ENCODE measurements around the gene IRAK3.
"Not testable (repeated sequence)": the region's sequence is repeated elsewhere in the genome, so short reads cannot be mapped to it uniquely, and the experiment has no call there.

Gene IRAK3

GRCh38 chr12:66268562-66268961 is 79.5 kb downstream of the IRAK3 start:
- no peak for DNase-seq

GRCh38 chr12:66269142-66269541 is 80.1 kb downstream of the IRAK3 start:
- DNase-seq: no peak

DNA sequence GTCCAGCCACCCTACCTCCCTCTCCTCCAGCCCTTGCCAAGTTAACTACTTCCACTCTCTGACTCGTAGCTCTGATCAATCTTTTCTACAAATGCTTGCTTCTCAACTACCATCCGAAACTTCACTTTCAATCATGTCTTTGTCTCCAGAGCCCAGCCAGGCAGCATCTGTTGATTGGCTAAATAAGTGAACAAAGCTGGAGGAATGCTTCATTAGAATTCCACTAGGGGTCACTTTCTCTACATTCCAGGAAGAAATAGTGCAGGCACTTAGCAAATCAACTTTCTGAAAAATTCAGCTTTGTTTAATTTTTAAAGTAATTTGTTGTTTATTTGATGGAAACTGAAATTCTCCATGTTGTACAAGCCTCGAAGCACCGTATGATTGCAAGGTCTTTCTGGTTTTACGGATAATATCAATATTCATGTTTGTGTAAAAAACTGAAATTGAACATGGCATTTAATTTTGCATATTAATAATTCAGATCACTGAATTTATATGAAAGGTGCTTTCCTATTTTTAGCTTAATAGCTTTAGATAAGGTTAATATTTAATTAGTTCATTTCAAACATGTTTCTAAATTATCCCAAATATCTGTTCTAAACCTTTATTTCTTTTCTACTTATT is 80.9 kb downstream of the IRAK3 start:
- DNase-seq: no peak

DNA sequence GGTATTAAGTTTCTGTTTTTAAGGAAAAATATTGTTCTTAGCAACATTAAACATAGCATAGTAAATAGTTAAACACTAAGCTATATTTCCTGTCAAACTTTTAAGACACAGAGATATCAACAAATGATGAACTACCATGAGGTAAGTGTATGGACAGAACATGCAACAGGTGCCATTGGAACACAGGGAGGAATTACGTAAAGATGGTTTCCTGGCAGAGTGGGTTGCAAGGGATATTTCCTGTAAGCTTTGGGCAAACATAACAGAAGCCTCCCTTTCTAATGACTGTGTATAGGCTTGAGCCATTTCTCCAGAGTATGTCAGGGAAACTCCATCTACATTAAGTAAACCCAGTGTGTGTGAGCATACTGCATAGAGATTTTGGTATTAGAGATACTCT is 81.6 kb downstream of the IRAK3 start:
- DNase-seq: no peak

DNA sequence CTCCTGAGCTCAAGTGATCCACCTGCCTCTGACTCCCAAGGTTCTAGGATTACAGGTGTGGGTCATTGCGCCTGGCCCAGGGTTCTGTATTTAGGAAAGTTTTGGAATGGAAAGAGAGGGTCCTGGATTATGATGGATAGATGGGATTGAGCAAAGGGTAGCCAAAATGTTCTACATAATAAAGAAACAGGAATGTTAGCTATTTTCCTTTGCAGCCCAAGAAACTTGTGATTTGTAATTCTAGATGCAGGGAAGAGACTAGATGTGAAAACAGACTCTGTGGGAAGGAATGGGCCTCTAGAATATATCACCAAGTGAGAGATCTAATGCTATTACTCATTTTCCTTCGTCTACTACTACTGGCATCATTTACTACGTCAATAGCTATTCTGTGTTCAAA is 83.6 kb downstream of the IRAK3 start:
- no peak for DNase-seq

DNA sequence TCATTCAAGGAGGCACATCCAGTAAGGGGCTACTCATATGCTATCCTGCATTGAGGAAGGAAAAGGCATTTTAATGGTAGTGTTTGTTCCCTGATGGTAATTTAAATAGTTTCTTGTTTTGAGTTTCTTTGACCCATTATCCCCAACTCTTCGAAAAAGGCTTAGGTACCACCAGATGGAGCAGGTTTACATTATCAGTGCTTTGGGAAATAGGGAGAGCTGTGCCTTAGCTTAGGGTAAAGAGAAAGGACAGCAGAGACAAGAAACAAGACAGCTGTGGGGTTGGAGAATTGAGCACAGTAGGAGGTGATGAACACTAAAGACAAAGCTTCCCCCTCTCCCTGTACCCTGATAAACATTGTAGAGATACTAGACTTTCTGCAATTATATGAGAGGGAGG is 84.1 kb downstream of the IRAK3 start:
- DNase-seq: no peak

- DNase-seq: no peak
Observed at GRCh38 chr12:66275040-66275439, 86.0 kb downstream of the IRAK3 start.

DNA sequence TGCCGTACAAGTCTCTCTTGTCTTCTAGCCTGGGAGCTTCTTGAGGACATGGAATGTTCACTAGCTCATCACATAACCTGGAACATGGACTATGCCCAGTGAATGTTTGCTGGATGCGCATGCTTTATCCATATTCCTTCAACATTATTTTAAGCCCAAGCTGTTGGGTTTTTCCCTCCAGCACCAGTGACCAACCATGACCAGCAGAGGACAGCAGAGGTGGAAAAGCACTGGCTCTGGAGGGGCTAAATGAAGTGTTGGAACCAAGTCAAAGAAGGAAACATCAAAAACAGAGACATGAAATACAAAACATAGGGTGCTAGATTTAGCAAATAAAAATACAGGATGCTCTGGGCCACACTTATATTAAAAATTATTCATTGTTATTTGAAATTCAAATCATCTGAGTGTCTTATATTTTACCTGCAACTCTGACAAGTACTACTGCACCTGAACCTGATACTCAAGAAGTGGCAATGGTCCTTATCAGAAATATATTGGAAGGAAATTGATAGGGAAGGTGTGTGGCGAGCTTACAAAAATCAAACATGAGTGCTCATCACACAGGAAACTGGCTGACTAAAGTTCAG is 90.2 kb downstream of the IRAK3 start:
- DNase-seq: no peak

DNA sequence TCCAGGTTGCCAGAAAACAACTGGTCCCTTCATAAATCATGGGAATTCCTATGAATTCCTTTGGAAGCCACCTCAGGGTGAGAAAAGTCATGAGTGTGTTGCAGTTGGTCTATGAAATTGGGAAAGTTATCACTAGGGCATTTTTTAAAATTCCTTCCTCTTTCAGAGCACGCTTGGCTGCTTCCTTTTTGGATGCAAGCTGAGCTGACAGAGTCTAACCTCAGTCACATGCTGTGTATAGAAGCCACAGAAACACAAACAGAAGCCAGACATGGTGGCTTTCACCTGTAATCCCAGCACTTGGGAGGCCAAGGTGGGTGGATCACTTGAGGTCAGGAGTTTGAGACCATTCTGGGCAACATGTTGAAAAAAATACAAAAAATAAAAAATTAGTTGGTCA is 91.5 kb downstream of the IRAK3 start:
- no peak for DNase-seq

- DNase-seq: no peak
Observed at GRCh38 chr12:66282244-66282643, 93.2 kb downstream of the IRAK3 start.

DNA sequence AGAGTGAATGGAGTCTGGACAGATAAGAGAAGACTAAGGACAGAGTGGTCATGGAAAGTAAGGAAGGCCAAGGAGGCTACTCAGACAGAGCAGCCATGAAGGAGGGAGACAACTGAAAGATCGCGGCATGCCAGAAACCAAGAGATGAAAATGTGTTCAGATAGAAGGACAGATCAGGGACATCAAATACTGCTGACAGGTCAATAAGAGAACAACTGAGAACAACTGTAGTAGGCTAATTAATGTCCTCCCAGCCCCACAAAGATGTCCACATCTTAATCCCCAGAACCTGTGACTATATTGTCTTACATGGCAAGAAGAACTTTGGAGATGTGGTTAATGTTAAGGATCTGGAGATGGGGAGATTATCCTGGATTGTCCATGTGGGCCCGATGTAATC is 98.3 kb downstream of the IRAK3 start:
- DNase-seq: no peak

DNA sequence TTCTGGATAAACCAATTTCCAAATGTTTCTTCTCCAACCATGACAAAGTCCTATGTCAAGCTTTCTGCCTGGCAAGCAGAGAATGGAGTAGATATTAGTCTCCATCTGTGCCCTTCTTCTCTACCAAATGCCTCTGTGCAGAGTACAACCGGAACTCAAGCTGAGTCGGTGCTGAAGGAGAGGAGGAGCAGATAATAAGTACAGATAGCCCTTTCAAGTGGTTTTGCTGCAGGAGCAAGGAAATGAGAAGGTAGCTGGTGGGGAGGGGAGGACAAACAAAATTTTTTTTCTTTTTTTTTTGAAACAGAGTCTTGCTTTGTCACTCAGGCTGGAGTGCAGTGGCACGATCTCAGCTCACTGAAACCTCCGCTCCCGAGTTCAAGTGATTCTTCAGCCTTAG is 99.1 kb downstream of the IRAK3 start:
- no peak for DNase-seq

DNA sequence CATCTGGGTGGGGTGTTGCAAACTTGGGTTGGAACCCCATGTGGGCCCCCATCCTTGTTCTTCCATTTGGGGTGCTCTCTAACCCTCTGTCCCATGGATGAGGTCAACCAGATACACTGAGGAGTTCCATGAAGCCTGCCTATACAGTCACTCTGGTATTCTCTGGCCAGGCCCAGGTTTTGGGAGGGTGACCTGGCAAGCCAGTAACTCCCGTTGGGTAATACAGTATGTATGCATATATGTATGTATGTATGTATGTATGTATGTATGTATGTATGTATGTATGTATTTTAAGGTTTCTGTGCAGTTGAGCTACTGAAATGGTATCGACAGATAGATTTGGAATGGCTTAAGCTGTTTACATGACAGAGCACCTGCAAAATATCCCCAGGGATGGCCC is 100.5 kb downstream of the IRAK3 start:
- DNase-seq: no peak

GRCh38 chr12:66290716-66291200 is 101.7 kb downstream of the IRAK3 start:
- DNase-seq: no peak

GRCh38 chr12:66296176-66296683 is 107.2 kb downstream of the IRAK3 start:
- DNase-seq: no peak

- DNase-seq: no peak
Observed at GRCh38 chr12:66297080-66297479, 108.1 kb downstream of the IRAK3 start.

DNA sequence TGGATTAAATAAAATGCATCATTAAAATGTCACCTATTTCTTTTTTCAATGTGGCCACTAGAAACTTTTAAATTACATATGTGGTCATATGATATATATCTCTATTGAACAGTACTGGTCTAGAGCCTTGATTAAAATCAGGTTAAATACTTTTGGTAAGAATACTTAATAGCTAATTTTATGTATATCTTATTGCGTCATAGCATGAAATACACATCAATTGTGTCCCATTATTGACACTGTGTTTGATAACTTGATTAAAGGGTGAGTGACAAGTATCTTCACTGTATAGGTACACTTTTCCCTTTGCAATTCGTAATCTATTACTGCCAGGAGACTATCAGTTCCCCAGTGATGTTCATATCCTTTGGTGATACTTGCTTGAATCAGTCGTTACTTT is 108.9 kb downstream of the IRAK3 start:
- DNase-seq: no peak

DNA sequence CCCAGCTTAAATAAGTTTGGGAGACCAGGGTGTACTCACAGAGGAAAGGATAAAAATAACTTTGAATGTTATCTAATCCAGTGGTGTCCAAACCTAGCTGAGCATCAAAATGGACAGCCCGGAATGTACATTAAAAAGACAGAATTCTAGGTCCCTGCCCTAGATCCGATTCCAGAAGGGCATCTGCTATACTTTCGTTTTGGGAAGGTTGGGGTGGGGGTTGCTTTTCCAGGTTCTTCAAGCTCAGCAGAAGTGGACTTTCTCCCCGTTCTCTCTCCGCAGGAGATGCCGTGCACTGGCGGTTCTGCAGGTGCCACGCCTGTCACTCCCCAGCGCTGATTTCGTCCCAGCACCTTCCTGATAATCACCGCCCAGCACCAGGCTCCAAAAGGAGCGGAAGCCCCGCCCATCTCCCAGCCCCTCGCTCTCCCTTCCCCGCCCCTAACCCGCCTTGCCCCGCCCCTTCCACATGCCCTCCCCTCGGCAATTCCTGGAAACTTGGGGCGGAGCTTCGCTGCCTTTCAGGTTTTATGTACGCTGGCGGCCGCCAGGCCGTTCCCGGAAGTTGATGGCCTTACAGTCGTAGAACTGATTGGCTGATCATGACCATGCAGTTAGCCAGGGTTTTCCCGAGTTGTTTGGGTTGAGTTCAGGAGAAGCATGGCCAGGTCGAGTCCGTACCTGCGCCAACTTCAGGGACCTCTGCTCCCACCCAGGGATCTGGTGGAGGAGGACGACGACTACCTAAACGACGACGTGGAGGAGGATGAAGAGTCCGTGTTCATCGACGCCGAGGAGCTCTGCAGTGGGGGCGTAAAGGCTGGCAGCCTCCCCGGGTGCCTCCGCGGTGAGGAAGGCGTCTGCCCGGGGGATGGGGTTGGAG is 113.2 kb downstream of the IRAK3 start, which contains the start of gene HELB:
HELB (plus strand) TSS at position 550 of the 883 bp plus-strand sequence; CDS start at position 661, 111 bp downstream.
- DNase-seq: peak; percentile 90

- DNase-seq: no peak
Observed at GRCh38 chr12:66302827-66303169, 113.8 kb downstream of the IRAK3 start.

GRCh38 chr12:66303316-66303804 is 114.3 kb downstream of the IRAK3 start:
- DNase-seq: not testable (repeated sequence)

Measured in NCI-H187 treated with DMSO at 0.1 percent for 48 hours (cell line).